ENCODE results near the gene AKAP6. TPM values are rescaled to one million over a fixed set of nuclear protein-coding genes. Genes with fewer than 3 reads are reported as not detected.

AKAP6 gene
- total RNA-seq, 1 experiment from 2014 or later = 1.9 TPM

DNA sequence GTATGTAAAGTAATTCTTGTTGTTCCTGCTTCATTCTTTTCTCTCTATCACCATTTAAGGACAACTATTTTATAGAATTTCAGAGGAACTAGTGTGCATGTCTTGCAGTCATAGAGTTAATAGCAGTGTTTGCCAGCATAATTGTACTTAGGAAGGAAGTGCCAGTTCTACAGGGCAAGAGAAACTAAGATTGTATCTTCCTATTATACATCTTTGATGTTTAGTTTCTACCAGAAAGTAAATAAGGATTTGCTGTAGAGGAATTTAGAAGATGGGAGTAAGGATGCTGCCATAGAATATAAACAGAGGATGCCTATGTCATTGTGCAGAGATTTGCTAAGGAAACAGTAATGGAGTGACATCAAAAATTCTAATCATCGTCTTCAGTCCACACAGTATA lies 338.7 kb downstream of the AKAP6 start:
- H3K9me3 ChIP-seq (ENCODE audit: control insufficient read depth in 1 of 2, insufficient read depth in 1 of 2, low read depth in 1 of 2, low read length in 2 of 2) = no peaks in the 10 kb centered on the region
- no peaks in the 10 kb centered on the region for H4K20me1 ChIP-seq (ENCODE audit: insufficient read depth)
- ATAC-seq (no peak), DNase-seq (ENCODE audit: low read depth, low spot score) (no peak)
- H3K4me1 ChIP-seq (ENCODE audit: control insufficient read depth in 1 of 2, insufficient read depth in 2 of 2, low read length in 2 of 2) = no peaks in the 10 kb centered on the region
- intact Hi-C loops (cut with micrococcal nuclease) = no loop called here
- no peak for TF ChIP-seq SRF (IDR thresholded peaks at IDR 0.05; ENCODE audit: low read depth)
- TF ChIP-seq, protein P1, sequence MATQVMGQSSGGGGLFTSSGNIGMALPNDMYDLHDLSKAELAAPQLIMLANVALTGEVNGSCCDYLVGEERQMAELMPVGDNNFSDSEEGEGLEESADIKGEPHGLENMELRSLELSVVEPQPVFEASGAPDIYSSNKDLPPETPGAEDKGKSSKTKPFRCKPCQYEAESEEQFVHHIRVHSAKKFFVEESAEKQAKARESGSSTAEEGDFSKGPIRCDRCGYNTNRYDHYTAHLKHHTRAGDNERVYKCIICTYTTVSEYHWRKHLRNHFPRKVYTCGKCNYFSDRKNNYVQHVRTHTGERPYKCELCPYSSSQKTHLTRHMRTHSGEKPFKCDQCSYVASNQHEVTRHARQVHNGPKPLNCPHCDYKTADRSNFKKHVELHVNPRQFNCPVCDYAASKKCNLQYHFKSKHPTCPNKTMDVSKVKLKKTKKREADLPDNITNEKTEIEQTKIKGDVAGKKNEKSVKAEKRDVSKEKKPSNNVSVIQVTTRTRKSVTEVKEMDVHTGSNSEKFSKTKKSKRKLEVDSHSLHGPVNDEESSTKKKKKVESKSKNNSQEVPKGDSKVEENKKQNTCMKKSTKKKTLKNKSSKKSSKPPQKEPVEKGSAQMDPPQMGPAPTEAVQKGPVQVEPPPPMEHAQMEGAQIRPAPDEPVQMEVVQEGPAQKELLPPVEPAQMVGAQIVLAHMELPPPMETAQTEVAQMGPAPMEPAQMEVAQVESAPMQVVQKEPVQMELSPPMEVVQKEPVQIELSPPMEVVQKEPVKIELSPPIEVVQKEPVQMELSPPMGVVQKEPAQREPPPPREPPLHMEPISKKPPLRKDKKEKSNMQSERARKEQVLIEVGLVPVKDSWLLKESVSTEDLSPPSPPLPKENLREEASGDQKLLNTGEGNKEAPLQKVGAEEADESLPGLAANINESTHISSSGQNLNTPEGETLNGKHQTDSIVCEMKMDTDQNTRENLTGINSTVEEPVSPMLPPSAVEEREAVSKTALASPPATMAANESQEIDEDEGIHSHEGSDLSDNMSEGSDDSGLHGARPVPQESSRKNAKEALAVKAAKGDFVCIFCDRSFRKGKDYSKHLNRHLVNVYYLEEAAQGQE (IDR thresholded peaks at IDR 0.05; ENCODE audit: low read depth) = no peak
- TF ChIP-seq SP1 (IDR thresholded peaks at IDR 0.05; ENCODE audit: low read depth) = no peak
- TF ChIP-seq RAD21 (IDR thresholded peaks at IDR 0.05; ENCODE audit: low read depth) = no peak
- no peak for TF ChIP-seq JUND (IDR thresholded peaks at IDR 0.05)
- TF ChIP-seq ELF1 (IDR thresholded peaks at IDR 0.05; ENCODE audit: borderline replicate concordance, low read depth) = no peak
- no peak for TF ChIP-seq CBX3 (IDR thresholded peaks at IDR 0.05; ENCODE audit: low read depth)
- TF ChIP-seq, protein P2, sequence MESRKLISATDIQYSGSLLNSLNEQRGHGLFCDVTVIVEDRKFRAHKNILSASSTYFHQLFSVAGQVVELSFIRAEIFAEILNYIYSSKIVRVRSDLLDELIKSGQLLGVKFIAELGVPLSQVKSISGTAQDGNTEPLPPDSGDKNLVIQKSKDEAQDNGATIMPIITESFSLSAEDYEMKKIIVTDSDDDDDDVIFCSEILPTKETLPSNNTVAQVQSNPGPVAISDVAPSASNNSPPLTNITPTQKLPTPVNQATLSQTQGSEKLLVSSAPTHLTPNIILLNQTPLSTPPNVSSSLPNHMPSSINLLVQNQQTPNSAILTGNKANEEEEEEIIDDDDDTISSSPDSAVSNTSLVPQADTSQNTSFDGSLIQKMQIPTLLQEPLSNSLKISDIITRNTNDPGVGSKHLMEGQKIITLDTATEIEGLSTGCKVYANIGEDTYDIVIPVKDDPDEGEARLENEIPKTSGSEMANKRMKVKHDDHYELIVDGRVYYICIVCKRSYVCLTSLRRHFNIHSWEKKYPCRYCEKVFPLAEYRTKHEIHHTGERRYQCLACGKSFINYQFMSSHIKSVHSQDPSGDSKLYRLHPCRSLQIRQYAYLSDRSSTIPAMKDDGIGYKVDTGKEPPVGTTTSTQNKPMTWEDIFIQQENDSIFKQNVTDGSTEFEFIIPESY (IDR thresholded peaks at IDR 0.05; ENCODE audit: extremely low read depth, insufficient replicate concordance, low read length) = no peak
- TF ChIP-seq POLR2AphosphoS5 (IDR thresholded peaks at IDR 0.05; ENCODE audit: low read depth, low read length) = no peak
- TF ChIP-seq EZH2 (IDR thresholded peaks at IDR 0.05) = no peak
- no peak overlapping the region for H2AFZ ChIP-seq (ENCODE audit: low read depth, low read length, poor library complexity, severe bottlenecking)
- no peak overlapping the region for H3K9ac ChIP-seq (ENCODE audit: low read length)
- BruUV-seq (replicated peaks) = no TSS peak
- no peak overlapping the region for H3K27ac ChIP-seq (ENCODE audit: low read depth, low read length)
- no peak overlapping the region for H3K4me2 ChIP-seq (ENCODE audit: low read length)
- no peaks in the 10 kb centered on the region for H3K36me3 ChIP-seq (ENCODE audit: control insufficient read depth in 1 of 2, insufficient read depth in 2 of 2, low read length in 2 of 2)
- H3K4me3 ChIP-seq (replicated peaks in 1 of 2; ENCODE audit: low read depth in 1 of 2, low read length in 2 of 2) = no peak overlapping the region
- ChIA-PET POLR2A (no interaction called here), RAD21 (ENCODE audit: low non-redundant PET in 1 of 2, low total read pairs in 2 of 2, uncharacterized antibody in 2 of 2, unreplicated experiment in 2 of 2) (no interaction called here), CTCF (no interaction called here)
- H3K27me3 ChIP-seq (ENCODE audit: insufficient read depth, low read length) = peaks cover 10% of the 10 kb centered on the region; the same call in 1 of the 2 replicates
- H3K79me2 ChIP-seq (ENCODE audit: insufficient read depth, low read length) = no peaks in the 10 kb centered on the region
- no peaks in the 10 kb centered on the region for H3K9me2 ChIP-seq (ENCODE audit: insufficient read depth)
